Trophoblast cell (in vitro differentiated cells and primary cell): Measurements from ENCODE around the gene CIDEA.

Experiments used
- DNase-seq, 2 donors: peaks; one replicate each; pipeline ENCODE4 v3.0.0-alpha.2; 2016
- H2AFZ ChIP-seq: 2 replicates; pipeline ENCODE4 v1.6.1; 2013; ENCODE audit warnings: low read length, moderate library complexity, mild to moderate bottlenecking; ENCODE audit not compliant: insufficient read depth, poor library complexity
- H2AK5ac ChIP-seq: 2 replicates; pipeline ENCODE4 v1.6.1; 2013; ENCODE audit warnings: mild to moderate bottlenecking, low read length
- H2BK120ac ChIP-seq: 2 replicates; pipeline ENCODE4 v1.6.1; 2013; ENCODE audit warnings: low read length, mild to moderate bottlenecking, moderate library complexity; ENCODE audit not compliant: insufficient read depth, poor library complexity
- H2BK12ac ChIP-seq: 2 replicates; pipeline ENCODE4 v1.6.1; 2013; ENCODE audit warnings: mild to moderate bottlenecking, low read length, moderate library complexity
- H2BK5ac ChIP-seq: 2 replicates; pipeline ENCODE4 v1.6.1; 2013; ENCODE audit warnings: low read length, low read depth, moderate library complexity, mild to moderate bottlenecking; ENCODE audit not compliant: poor library complexity
- H3K14ac ChIP-seq: 2 replicates; pipeline ENCODE4 v1.6.1; 2013; ENCODE audit warnings: mild to moderate bottlenecking, low read length
- H3K18ac ChIP-seq: 2 replicates; pipeline ENCODE4 v1.6.1; 2013; ENCODE audit warnings: mild to moderate bottlenecking, low read length
- H3K23ac ChIP-seq: 2 replicates; pipeline ENCODE4 v1.6.1; 2013; ENCODE audit warnings: low read length
- H3K27ac ChIP-seq: 2 replicates; pipeline ENCODE4 v1.5.1; 2013; ENCODE audit warnings: low read depth, mild to moderate bottlenecking, inconsistent platforms, low read length, moderate library complexity
- H3K27me3 ChIP-seq: 2 replicates; pipeline ENCODE4 v1.6.1; 2013; ENCODE audit warnings: inconsistent platforms, mild to moderate bottlenecking, low read length, moderate library complexity; ENCODE audit not compliant: insufficient read depth
- H3K36me3 ChIP-seq, 2 experiments: 1 replicate in 1 of 2; 2 replicates in 1 of 2; pipeline ENCODE4 v1.6.1; 2013; ENCODE audit warnings: low read length in 2 of 2, mild to moderate bottlenecking in 2 of 2, moderate library complexity in 1 of 2; ENCODE audit not compliant: insufficient read depth in 2 of 2, control insufficient read depth in 1 of 2
- H3K4ac ChIP-seq: 2 replicates; pipeline ENCODE4 v1.6.1; 2013; ENCODE audit warnings: low read depth, mild to moderate bottlenecking, low read length, moderate library complexity
- H3K4me1 ChIP-seq, 2 experiments: 1 replicate in 1 of 2; 2 replicates in 1 of 2; pipeline ENCODE4 v1.6.1; 2013; ENCODE audit warnings: low read length in 2 of 2, mild to moderate bottlenecking in 2 of 2, moderate library complexity in 1 of 2; ENCODE audit not compliant: insufficient read depth in 2 of 2, control insufficient read depth in 1 of 2
- H3K4me2 ChIP-seq: 2 replicates; pipeline ENCODE4 v1.6.1; 2013; ENCODE audit warnings: inconsistent platforms, mild to moderate bottlenecking, low read length, moderate library complexity
- H3K4me3 ChIP-seq: 2 replicates; pipeline ENCODE4 v1.5.1; 2013; ENCODE audit warnings: mild to moderate bottlenecking, low read depth, low read length, inconsistent platforms
- H3K79me1 ChIP-seq: one replicate; pipeline ENCODE4 v1.6.1; 2013; ENCODE audit warnings: low read length
- H3K79me2 ChIP-seq: 2 replicates; pipeline ENCODE4 v1.6.1; 2013; ENCODE audit warnings: low read length, mild to moderate bottlenecking; ENCODE audit not compliant: control insufficient read depth, insufficient read depth, poor library complexity
- H3K9ac ChIP-seq: 2 replicates; pipeline ENCODE4 v1.6.1; 2013; ENCODE audit warnings: mild to moderate bottlenecking, low read length
- H3K9me3 ChIP-seq: 2 replicates; pipeline ENCODE4 v1.6.1; 2013; ENCODE audit warnings: low read depth, mild to moderate bottlenecking, control low read depth, inconsistent platforms, low read length; ENCODE audit not compliant: insufficient read depth
- H4K12ac ChIP-seq: 2 replicates; pipeline ENCODE4 v1.6.1; 2013; ENCODE audit warnings: low read depth, mild to moderate bottlenecking, low read length, moderate library complexity
- H4K8ac ChIP-seq: 2 replicates; pipeline ENCODE4 v1.6.1; 2013; ENCODE audit warnings: low read depth, mild to moderate bottlenecking, low read length, moderate library complexity
- H4K91ac ChIP-seq: one replicate; pipeline ENCODE4 v1.6.1; 2013; ENCODE audit warnings: low read depth, mild to moderate bottlenecking, low read length, moderate library complexity
- WGBS: extraction: QIAGEN DNeasy Blood & Tissue Kit; methylation state at CpG from one replicate; pipeline ENCODE4 v1.1.7; 2013; ENCODE audit warnings: missing lambda C conversion rate; ENCODE audit not compliant: insufficient read length, insufficient coverage; ENCODE audit errors: extremely low coverage; 5-methylcytosine and 5-hydroxymethylcytosine counted together

The CIDEA gene

GRCh38 chr18:12321333-12321732, 67.2 kb downstream of the CIDEA start:
- DNase-seq: no peak
- no peaks in the 10 kb centered on the region for H3K9me3 ChIP-seq
- WGBS: no CpG with 5 or more reads among the region's 4 CpGs
- H3K18ac ChIP-seq: no peak overlapping the region
- no peak overlapping the region for H4K12ac ChIP-seq
- H2AFZ ChIP-seq: no peak overlapping the region
- H3K4me3 ChIP-seq: no peak overlapping the region
- no peak overlapping the region for H3K9ac ChIP-seq
- no peak overlapping the region for H3K14ac ChIP-seq
- no peak overlapping the region for H3K23ac ChIP-seq
- no peak overlapping the region for H2BK12ac ChIP-seq
- H3K4me2 ChIP-seq: no peak overlapping the region
- H3K27me3 ChIP-seq: no peaks in the 10 kb centered on the region
- H4K8ac ChIP-seq: no peak overlapping the region
- no peak overlapping the region for H4K91ac ChIP-seq
- H2BK120ac ChIP-seq: no peak overlapping the region
- no peaks in the 10 kb centered on the region for H3K79me2 ChIP-seq
- H3K36me3 ChIP-seq: peaks cover 40 to 55% of the 10 kb centered on the region in 2 experiments
- no peak overlapping the region for H3K4ac ChIP-seq
- H3K4me1 ChIP-seq: no peaks in the 10 kb centered on the region
- H2AK5ac ChIP-seq: no peak overlapping the region
- no peak overlapping the region for H2BK5ac ChIP-seq
- H3K27ac ChIP-seq: no peak overlapping the region
- H3K79me1 ChIP-seq: no peaks in the 10 kb centered on the region

DNA sequence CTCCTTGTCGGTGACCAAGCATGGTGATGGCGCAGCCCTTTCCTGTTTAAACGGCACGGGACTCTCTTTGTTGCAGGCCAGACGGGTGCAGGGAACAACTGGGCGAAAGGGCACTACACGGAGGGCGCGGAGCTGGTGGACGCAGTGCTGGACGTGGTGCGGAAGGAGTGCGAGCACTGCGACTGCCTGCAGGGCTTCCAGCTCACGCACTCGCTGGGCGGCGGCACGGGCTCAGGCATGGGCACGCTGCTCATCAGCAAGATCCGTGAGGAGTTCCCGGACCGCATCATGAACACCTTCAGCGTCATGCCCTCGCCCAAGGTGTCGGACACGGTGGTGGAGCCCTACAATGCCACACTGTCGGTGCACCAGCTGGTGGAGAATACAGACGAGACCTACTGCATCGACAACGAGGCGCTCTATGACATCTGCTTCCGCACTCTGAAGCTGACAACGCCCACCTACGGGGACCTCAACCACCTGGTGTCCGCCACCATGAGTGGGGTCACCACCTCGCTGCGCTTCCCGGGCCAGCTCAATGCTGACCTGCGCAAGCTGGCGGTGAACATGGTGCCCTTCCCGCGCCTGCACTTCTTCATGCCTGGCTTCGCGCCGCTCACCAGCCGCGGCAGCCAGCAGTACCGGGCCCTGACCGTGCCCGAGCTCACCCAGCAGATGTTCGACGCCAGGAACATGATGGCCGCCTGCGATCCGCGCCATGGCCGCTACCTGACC, 71.0 kb downstream of the CIDEA start:
- H3K27ac ChIP-seq: no peak overlapping the region
- H2BK5ac ChIP-seq: no peak overlapping the region
- H4K91ac ChIP-seq: no peak overlapping the region
- H3K18ac ChIP-seq: no peak overlapping the region
- H2BK120ac ChIP-seq: no peak overlapping the region
- peak overlapping the region; percentile 56 for H4K12ac ChIP-seq
- no peaks in the 10 kb centered on the region for H3K79me2 ChIP-seq
- no peak overlapping the region for H2AFZ ChIP-seq
- H3K4me3 ChIP-seq: no peak overlapping the region
- no peaks in the 10 kb centered on the region for H3K9me3 ChIP-seq
- H3K23ac ChIP-seq: no peak overlapping the region
- H4K8ac ChIP-seq: no peak overlapping the region
- no peak overlapping the region for H3K4ac ChIP-seq
- no CpG with 5 or more reads among the region's 58 CpGs for WGBS
- no peak overlapping the region for H3K4me2 ChIP-seq
- H3K27me3 ChIP-seq: no peaks in the 10 kb centered on the region
- peaks cover 49 to 57% of the 10 kb centered on the region in 2 experiments for H3K36me3 ChIP-seq
- H3K9ac ChIP-seq: no peak overlapping the region
- DNase-seq: no peak
- H3K4me1 ChIP-seq: no peaks in the 10 kb centered on the region
- no peak overlapping the region for H2BK12ac ChIP-seq
- no peaks in the 10 kb centered on the region for H3K79me1 ChIP-seq
- no peak overlapping the region for H2AK5ac ChIP-seq
- H3K14ac ChIP-seq: no peak overlapping the region

DNA sequence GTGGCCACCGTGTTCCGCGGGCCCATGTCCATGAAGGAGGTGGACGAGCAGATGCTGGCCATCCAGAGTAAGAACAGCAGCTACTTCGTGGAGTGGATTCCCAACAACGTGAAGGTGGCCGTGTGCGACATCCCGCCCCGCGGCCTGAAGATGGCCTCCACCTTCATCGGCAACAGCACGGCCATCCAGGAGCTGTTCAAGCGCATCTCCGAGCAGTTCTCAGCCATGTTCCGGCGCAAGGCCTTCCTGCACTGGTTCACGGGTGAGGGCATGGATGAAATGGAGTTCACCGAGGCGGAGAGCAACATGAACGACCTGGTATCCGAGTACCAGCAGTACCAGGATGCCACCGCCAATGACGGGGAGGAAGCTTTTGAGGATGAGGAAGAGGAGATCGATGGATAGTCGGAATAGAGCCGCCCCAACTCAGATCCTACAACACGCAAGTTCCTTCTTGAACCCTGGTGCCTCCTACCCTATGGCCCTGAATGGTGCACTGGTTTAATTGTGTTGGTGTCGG, 71.6 kb downstream of the CIDEA start:
- no peaks in the 10 kb centered on the region for H3K79me1 ChIP-seq
- H3K4me1 ChIP-seq: no peaks in the 10 kb centered on the region
- H3K79me2 ChIP-seq: no peaks in the 10 kb centered on the region
- H3K4ac ChIP-seq: no peak overlapping the region
- no peak overlapping the region for H2BK12ac ChIP-seq
- H3K4me2 ChIP-seq: no peak overlapping the region
- H2BK120ac ChIP-seq: no peak overlapping the region
- WGBS: no CpG with 5 or more reads among the region's 29 CpGs
- no peak overlapping the region for H4K12ac ChIP-seq
- no peak overlapping the region for H4K8ac ChIP-seq
- H3K18ac ChIP-seq: no peak overlapping the region
- no peak overlapping the region for H3K27ac ChIP-seq
- no peak overlapping the region for H3K23ac ChIP-seq
- no peak for DNase-seq
- no peak overlapping the region for H3K9ac ChIP-seq
- no peak overlapping the region for H3K4me3 ChIP-seq
- H3K14ac ChIP-seq: no peak overlapping the region
- no peaks in the 10 kb centered on the region for H3K27me3 ChIP-seq
- H4K91ac ChIP-seq: no peak overlapping the region
- no peak overlapping the region for H2AFZ ChIP-seq
- no peak overlapping the region for H2BK5ac ChIP-seq
- no peaks in the 10 kb centered on the region for H3K9me3 ChIP-seq
- H2AK5ac ChIP-seq: no peak overlapping the region
- peaks cover 48 to 53% of the 10 kb centered on the region in 2 experiments for H3K36me3 ChIP-seq

DNA sequence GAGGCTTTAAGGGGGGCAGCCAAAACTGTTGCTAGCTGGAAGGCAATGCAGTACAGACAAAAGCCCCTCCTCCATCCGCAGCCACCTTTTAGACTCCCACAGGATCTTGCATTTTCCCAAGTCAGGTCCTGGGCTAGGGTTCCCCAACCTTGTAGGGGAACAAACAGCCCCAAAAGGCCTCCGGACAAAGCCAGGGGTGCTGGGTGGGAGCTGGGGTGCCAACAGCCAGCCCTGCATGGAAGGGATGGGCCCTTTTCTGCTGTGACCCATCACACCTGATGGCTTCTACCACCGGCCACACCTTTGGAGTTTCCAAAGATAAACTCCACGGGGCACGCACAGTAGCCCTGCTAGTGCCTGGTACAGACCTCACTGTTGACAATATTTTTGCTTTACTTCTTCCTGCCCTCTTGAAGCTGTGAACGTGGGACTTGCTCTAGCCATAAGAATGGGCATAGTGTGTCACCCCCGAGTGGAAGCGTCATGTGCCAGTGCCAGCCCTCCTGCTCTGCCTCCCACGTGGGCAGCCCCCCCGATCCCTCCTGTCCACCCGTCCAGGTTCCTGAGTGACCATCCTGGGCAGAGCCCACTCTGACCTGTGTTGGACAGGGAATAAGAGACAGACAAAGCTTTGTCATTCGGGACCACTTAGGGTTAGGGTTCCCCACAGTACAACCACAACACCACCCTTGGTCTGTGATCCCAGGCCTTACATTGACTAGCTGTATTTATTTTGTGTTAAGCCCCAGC, 72.7 kb downstream of the CIDEA start:
- H3K14ac ChIP-seq: no peak overlapping the region
- H2BK12ac ChIP-seq: no peak overlapping the region
- no peak overlapping the region for H3K4me3 ChIP-seq
- no peak overlapping the region for H4K12ac ChIP-seq
- H3K36me3 ChIP-seq: peaks cover 43 to 47% of the 10 kb centered on the region in 2 experiments
- H3K23ac ChIP-seq: no peak overlapping the region
- no peak overlapping the region for H2AK5ac ChIP-seq
- H2BK5ac ChIP-seq: no peak overlapping the region
- no peak overlapping the region for H3K18ac ChIP-seq
- no peaks in the 10 kb centered on the region for H3K27me3 ChIP-seq
- H3K79me2 ChIP-seq: no peaks in the 10 kb centered on the region
- no peak overlapping the region for H2BK120ac ChIP-seq
- no peak overlapping the region for H2AFZ ChIP-seq
- H3K4me1 ChIP-seq: no peaks in the 10 kb centered on the region
- DNase-seq: no peak
- no peaks in the 10 kb centered on the region for H3K79me1 ChIP-seq
- no peak overlapping the region for H3K4ac ChIP-seq
- H3K27ac ChIP-seq: no peak overlapping the region
- H3K9ac ChIP-seq: no peak overlapping the region
- H3K4me2 ChIP-seq: no peak overlapping the region
- H4K8ac ChIP-seq: no peak overlapping the region
- no peaks in the 10 kb centered on the region for H3K9me3 ChIP-seq
- no CpG with 5 or more reads among the region's 12 CpGs for WGBS
- H4K91ac ChIP-seq: no peak overlapping the region
